DMS114 treated with DMSO at 0.1 percent for 48 hours (cell line): Measurements from ENCODE around the gene GNAZ.

Source experiments
- DNase-seq: peaks from one replicate; lab custom pipeline; 2025; ENCODE audit not compliant: unreplicated experiment; lab: John Stamatoyannopoulos, UW

Gene GNAZ

GRCh38 chr22:23151827-23152226 lies 81.5 kb downstream of the GNAZ start:
- no peak for DNase-seq

GRCh38 chr22:23152238-23153114 lies 82.2 kb downstream of the GNAZ start:
- no peak for DNase-seq

- no peak for DNase-seq
These were observed 83.7 kb downstream of the GNAZ start for GRCh38 chr22:23153994-23154393.

GRCh38 chr22:23154461-23154860 lies 84.1 kb downstream of the GNAZ start:
- DNase-seq: no peak

GRCh38 chr22:23155143-23155542 lies 84.8 kb downstream of the GNAZ start:
- DNase-seq: no peak

GRCh38 chr22:23155831-23156230 lies 85.5 kb downstream of the GNAZ start:
- no peak for DNase-seq

GRCh38 chr22:23156286-23156685 lies 86.0 kb downstream of the GNAZ start:
- no peak for DNase-seq

GRCh38 chr22:23157560-23158515 lies 87.5 kb downstream of the GNAZ start:
- DNase-seq: no peak

- no peak for DNase-seq
These were observed 88.4 kb downstream of the GNAZ start for GRCh38 chr22:23158516-23159290.

GRCh38 chr22:23159291-23159630 lies 88.9 kb downstream of the GNAZ start:
- no peak for DNase-seq

- DNase-seq: no peak
These were observed 90.7 kb downstream of the GNAZ start for GRCh38 chr22:23161029-23161428.

GRCh38 chr22:23161574-23161973 lies 91.3 kb downstream of the GNAZ start:
- DNase-seq: no peak

- no peak for DNase-seq
These were observed 93.3 kb downstream of the GNAZ start for GRCh38 chr22:23163665-23164064.

GRCh38 chr22:23164091-23164490 lies 93.8 kb downstream of the GNAZ start:
- no peak for DNase-seq

- no peak for DNase-seq
These were observed 95.9 kb downstream of the GNAZ start for GRCh38 chr22:23166042-23166831.

- DNase-seq: no peak
These were observed 96.7 kb downstream of the GNAZ start for GRCh38 chr22:23166841-23167616.

GRCh38 chr22:23168391-23169042 lies 98.2 kb downstream of the GNAZ start:
- DNase-seq: no peak

GRCh38 chr22:23169043-23169406 lies 98.7 kb downstream of the GNAZ start:
- no peak for DNase-seq
